Measurements from ENCODE around the gene PTP4A2. TPM values are rescaled to one million over a fixed set of nuclear protein-coding genes. Genes with fewer than 3 reads are reported as not detected.

The PTP4A2 gene
- total and polyA plus RNA-seq, 2 donors (not counting 3 experiments of a cell fraction or from before 2014, with no cell fraction given) = 74.1 to 184 TPM

DNA sequence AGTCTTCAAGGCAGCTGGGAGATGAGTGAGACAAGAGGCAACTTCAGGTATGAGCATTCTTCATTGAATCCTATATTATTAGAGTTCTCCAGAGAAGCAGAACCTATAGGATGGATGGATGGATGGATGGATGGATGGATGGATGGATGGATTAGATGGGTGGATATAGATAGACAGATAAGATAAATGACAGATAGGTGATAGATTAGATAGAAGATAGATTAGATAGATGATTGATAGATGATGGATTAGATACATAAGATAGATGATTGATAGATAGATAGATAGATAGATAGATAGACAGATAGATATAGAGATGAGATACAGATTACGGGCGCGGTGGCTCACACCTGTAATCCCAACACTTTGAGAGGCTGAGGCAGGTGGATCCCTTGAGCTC lies 79.1 kb downstream of the PTP4A2 start:
- H3K36me3 ChIP-seq (ENCODE audit: control insufficient read depth in 2 of 2, extremely low read depth in 1 of 2, insufficient read depth in 2 of 2, low read length in 2 of 2) = no peaks in the 10 kb centered on the region
- TF ChIP-seq EZH2 (IDR thresholded peaks at IDR 0.05; ENCODE audit: borderline replicate concordance, low read depth, low read length, severe bottlenecking) (no peak), POLR2A (IDR thresholded peaks at IDR 0.05; ENCODE audit: low read depth, low read length) (no peak), JUN (IDR thresholded peaks at IDR 0.05; ENCODE audit: borderline replicate concordance, insufficient read depth, insufficient read length, low read depth) (no peak), MYC (IDR thresholded peaks at IDR 0.05; ENCODE audit: low read depth, low read length) (no peak), GATA2 (IDR thresholded peaks at IDR 0.05; ENCODE audit: insufficient read depth, insufficient read length, low read depth, low read length) (no peak), POLR2AphosphoS5 (IDR thresholded peaks at IDR 0.05; ENCODE audit: insufficient read depth, low read depth, low read length) (no peak), FOS (IDR thresholded peaks at IDR 0.05; ENCODE audit: borderline replicate concordance, insufficient read depth, low read length) (no peak)
- TF ChIP-seq, protein P1, sequence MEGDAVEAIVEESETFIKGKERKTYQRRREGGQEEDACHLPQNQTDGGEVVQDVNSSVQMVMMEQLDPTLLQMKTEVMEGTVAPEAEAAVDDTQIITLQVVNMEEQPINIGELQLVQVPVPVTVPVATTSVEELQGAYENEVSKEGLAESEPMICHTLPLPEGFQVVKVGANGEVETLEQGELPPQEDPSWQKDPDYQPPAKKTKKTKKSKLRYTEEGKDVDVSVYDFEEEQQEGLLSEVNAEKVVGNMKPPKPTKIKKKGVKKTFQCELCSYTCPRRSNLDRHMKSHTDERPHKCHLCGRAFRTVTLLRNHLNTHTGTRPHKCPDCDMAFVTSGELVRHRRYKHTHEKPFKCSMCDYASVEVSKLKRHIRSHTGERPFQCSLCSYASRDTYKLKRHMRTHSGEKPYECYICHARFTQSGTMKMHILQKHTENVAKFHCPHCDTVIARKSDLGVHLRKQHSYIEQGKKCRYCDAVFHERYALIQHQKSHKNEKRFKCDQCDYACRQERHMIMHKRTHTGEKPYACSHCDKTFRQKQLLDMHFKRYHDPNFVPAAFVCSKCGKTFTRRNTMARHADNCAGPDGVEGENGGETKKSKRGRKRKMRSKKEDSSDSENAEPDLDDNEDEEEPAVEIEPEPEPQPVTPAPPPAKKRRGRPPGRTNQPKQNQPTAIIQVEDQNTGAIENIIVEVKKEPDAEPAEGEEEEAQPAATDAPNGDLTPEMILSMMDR (IDR thresholded peaks at IDR 0.05; ENCODE audit: extremely low read depth in 1 of 2, insufficient read depth in 1 of 2, low read depth in 1 of 2, low read length in 2 of 2) = no peak
- TF ChIP-seq, protein P2, sequence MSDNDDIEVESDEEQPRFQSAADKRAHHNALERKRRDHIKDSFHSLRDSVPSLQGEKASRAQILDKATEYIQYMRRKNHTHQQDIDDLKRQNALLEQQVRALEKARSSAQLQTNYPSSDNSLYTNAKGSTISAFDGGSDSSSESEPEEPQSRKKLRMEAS (IDR thresholded peaks at IDR 0.05; ENCODE audit: insufficient read depth, insufficient read length) = no peak
- FAIRE-seq = no peak
- DNase-seq (ENCODE audit: low read depth, low spot score) = no peak
- POLR2A ChIA-PET = no interaction called here
- no peak overlapping the region for H3K9ac ChIP-seq (replicated peaks; ENCODE audit: extremely low read depth, insufficient read depth, low read length)
- no peaks in the 10 kb centered on the region for H3K9me3 ChIP-seq (replicated peaks; ENCODE audit: control insufficient read depth, insufficient read depth, low read length)
- no TSS peak for BruUV-seq (replicated peaks)
- H4K20me1 ChIP-seq (replicated peaks; ENCODE audit: control insufficient read depth, extremely low read depth, insufficient read depth, low read length) = no peaks in the 10 kb centered on the region
- no peaks in the 10 kb centered on the region for H3K4me1 ChIP-seq (ENCODE audit: control insufficient read depth, extremely low read depth, insufficient read depth, low read length)
- H3K27ac ChIP-seq (ENCODE audit: insufficient read depth, low read depth, low read length) = no peak overlapping the region
- no peak overlapping the region for H3K4me3 ChIP-seq (replicated peaks in 1 of 3; ENCODE audit: insufficient read depth in 1 of 3, low read depth in 1 of 3, low read length in 3 of 3)
- H3K4me2 ChIP-seq (ENCODE audit: insufficient read depth, low read length) = no peak overlapping the region
- intact Hi-C loops (cut with micrococcal nuclease) (no loop called here), dilution Hi-C loops (cut with MboI; ENCODE audit: extremely low pct_ligation_motif_present, low sequenced_read_pairs) (no loop called here)
- no peaks in the 10 kb centered on the region for H3K79me2 ChIP-seq (ENCODE audit: control insufficient read depth, insufficient read depth, low read length)
- H3K27me3 ChIP-seq (ENCODE audit: control insufficient read depth in 2 of 2, insufficient read depth in 2 of 2, low read length in 2 of 2) = no peaks in the 10 kb centered on the region
- no peaks in the 10 kb centered on the region for H3K9me1 ChIP-seq (replicated peaks; ENCODE audit: control insufficient read depth, extremely low read depth, insufficient read depth, low read length)
- H2AFZ ChIP-seq (ENCODE audit: low read depth, low read length) = no peak overlapping the region
- CTCF ChIA-PET = interaction anchor here (0.8 to 1.3 kb wide), 3 partner anchors 11 to 79 kb away, joined by 3 read pairs; partner anchors contain the start of gene PTP4A2
